ENCODE measurements around the gene CCDC152.
"Not testable (repeated sequence)": the region's sequence is repeated elsewhere in the genome, so short reads cannot be mapped to it uniquely, and the experiment has no call there.

The CCDC152 gene

GRCh38 chr5:42812620-42813019 lies 56.0 kb downstream of the CCDC152 start:
- DNase-seq (ENCODE audit: insufficient read length, low spot score) (no peak), FAIRE-seq (no peak)
- no peak for TF ChIP-seq CTCF (IDR thresholded peaks at IDR 0.05; ENCODE audit: insufficient read depth, missing control alignments)

- no peak for FAIRE-seq
- no peak for TF ChIP-seq CTCF (IDR thresholded peaks at IDR 0.05; ENCODE audit: insufficient read depth, missing control alignments)
- no peak for DNase-seq (ENCODE audit: insufficient read length, low spot score)
These were observed 56.9 kb downstream of the CCDC152 start for GRCh38 chr5:42813533-42813932.

GRCh38 chr5:42816546-42816945 lies 59.9 kb downstream of the CCDC152 start:
- not testable (repeated sequence) for FAIRE-seq

GRCh38 chr5:42819745-42820144 lies 63.1 kb downstream of the CCDC152 start:
- no peak for FAIRE-seq
- DNase-seq (ENCODE audit: insufficient read length, low spot score): no peak
- no peak for TF ChIP-seq CTCF (IDR thresholded peaks at IDR 0.05; ENCODE audit: insufficient read depth, missing control alignments)

More at GRCh38 chr5:42816546-42816945, 59.9 kb downstream of the CCDC152 start:
- DNase-seq (ENCODE audit: insufficient read length, low spot score): not testable (repeated sequence)

GRCh38 chr5:42822548-42822947 lies 65.9 kb downstream of the CCDC152 start:
- no peak for TF ChIP-seq CTCF (IDR thresholded peaks at IDR 0.05; ENCODE audit: insufficient read depth, missing control alignments)
- no peak for FAIRE-seq
- DNase-seq (ENCODE audit: insufficient read length, low spot score): no peak

GRCh38 chr5:42824347-42824976 lies 67.8 kb downstream of the CCDC152 start:
- FAIRE-seq (no peak), DNase-seq (ENCODE audit: insufficient read length, low spot score) (no peak)
- no peak for TF ChIP-seq CTCF (IDR thresholded peaks at IDR 0.05; ENCODE audit: insufficient read depth, missing control alignments)

GRCh38 chr5:42825422-42826148 lies 69.0 kb downstream of the CCDC152 start:
- TF ChIP-seq CTCF (IDR thresholded peaks at IDR 0.05; ENCODE audit: insufficient read depth, missing control alignments): no peak
- FAIRE-seq: no peak
- no peak for DNase-seq (ENCODE audit: insufficient read length, low spot score)
